Thyroid gland (tissue), 4 donors: ENCODE measurements around the gene PTH1R.
A peak's percentile ranks its signal among the peaks of the same experiment; 100 is the strongest.

Experiments
- CTCF ChIP-seq, 6 experiments: fragments of 200-600 bp in 3 of 6; fragments of 450-650 bp in 3 of 6; sonication (generic) in 3 of 6; IDR thresholded peaks; one replicate each; pipeline ENCODE4 v1.5.1; 2016 to 2019; ENCODE audit warnings: antibody characterized with exemption in 6 of 6, mild to moderate bottlenecking in 2 of 6, inconsistent platforms in 1 of 6, moderate library complexity in 1 of 6
- POLR2A ChIP-seq, 2 donors: fragments of 450-650 bp; IDR thresholded peaks; one replicate each; pipeline ENCODE4 v1.6.1; 2017; ENCODE audit warnings: antibody characterized with exemption in 2 of 2, mild to moderate bottlenecking in 2 of 2, moderate library complexity in 1 of 2

DNA sequence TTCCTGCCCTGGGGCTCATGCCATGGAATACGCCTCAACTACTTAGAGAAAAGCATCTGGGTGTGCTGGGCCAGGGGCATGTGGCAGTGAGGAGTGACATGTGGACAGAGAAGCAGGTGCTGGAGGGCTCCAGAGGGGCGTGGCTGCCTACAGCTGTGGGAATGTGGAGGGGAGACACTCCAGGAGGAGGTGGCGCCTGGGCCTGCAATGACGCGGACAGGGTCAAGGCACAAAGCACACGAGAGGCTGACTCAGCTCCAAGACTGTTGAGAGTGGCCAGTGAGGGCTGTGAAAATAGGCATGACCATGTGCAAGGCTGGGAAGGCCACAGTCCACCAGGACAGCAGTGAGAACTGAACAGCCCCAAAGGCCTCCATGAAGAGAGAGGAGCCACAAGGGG, 48.5 kb downstream of the PTH1R start:
- TF ChIP-seq CTCF (IDR thresholded peaks at IDR 0.05) (no peak), POLR2A (IDR thresholded peaks at IDR 0.05) (peak in 1 of 2 donors; percentile 49)
